AG10803 (cell line): ENCODE measurements around the gene RNASET2.

Experiments used
- DNase-seq: peaks from one replicate; pipeline ENCODE4 v3.0.0; 2010; ENCODE audit warnings: low read depth
- H3K4me3 ChIP-seq: 2 replicates; pipeline ENCODE4 v1.5.1; 2011; ENCODE audit warnings: mild to moderate bottlenecking, low read length, control low read depth
- TF ChIP-seq, protein P1 (sequence below): conservative IDR thresholded peaks from 2 replicates; pipeline ENCODE4 v1.5.1; 2011; ENCODE audit warnings: mild to moderate bottlenecking, low read length, control low read depth, inconsistent platforms

Gene RNASET2

GRCh38 chr6:166944666-166945256, 11.6 kb downstream of the RNASET2 start:
- DNase-seq, result no peak
- TF ChIP-seq, protein P1, sequence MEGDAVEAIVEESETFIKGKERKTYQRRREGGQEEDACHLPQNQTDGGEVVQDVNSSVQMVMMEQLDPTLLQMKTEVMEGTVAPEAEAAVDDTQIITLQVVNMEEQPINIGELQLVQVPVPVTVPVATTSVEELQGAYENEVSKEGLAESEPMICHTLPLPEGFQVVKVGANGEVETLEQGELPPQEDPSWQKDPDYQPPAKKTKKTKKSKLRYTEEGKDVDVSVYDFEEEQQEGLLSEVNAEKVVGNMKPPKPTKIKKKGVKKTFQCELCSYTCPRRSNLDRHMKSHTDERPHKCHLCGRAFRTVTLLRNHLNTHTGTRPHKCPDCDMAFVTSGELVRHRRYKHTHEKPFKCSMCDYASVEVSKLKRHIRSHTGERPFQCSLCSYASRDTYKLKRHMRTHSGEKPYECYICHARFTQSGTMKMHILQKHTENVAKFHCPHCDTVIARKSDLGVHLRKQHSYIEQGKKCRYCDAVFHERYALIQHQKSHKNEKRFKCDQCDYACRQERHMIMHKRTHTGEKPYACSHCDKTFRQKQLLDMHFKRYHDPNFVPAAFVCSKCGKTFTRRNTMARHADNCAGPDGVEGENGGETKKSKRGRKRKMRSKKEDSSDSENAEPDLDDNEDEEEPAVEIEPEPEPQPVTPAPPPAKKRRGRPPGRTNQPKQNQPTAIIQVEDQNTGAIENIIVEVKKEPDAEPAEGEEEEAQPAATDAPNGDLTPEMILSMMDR, result no peak
- H3K4me3 ChIP-seq, result no peak overlapping the region

DNA sequence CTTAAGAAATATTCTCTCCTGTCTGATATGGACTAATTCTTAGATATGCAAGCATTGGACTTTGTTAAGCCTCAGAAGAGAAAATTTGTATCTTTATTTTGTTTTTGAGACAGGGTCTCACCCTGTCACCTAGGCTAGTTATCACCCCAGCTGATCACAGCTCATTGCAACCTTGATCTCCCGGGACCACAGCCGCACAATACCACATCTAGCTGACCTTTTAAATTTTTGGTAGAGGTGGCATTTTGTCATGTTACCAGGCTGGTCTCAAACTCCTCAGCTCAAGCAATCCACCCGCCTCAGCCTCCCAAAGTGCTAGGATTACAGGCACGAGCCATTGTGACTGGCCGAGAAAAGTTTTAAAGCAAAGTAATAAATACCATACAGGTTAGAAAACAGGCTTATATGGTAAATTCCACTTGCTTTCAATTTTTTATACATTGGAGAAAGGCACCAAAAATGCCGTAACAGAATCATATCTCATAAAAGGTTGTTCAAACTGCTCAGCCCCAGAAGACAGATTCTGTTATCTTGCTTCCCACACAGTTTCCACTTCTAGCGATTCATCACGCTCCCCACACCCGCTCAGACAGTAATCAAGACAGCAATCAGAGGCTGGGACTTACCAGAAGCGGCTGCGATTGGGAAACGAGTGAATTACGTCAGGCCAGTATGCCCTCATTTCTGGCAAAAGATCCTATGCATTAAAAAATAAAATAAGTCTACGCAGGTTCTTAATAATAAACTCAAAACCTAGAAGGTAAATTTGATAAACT, 13.8 kb downstream of the RNASET2 start:
- TF ChIP-seq, protein P1, result no peak
- no peak for DNase-seq
- no peak overlapping the region for H3K4me3 ChIP-seq

GRCh38 chr6:166940643-166941068, 15.7 kb downstream of the RNASET2 start:
- DNase-seq, result no peak
- H3K4me3 ChIP-seq, result no peak overlapping the region
- TF ChIP-seq, protein P1, result no peak

GRCh38 chr6:166939894-166940293, 16.5 kb downstream of the RNASET2 start:
- H3K4me3 ChIP-seq, result no peak overlapping the region
- no peak for DNase-seq
- TF ChIP-seq, protein P1, result no peak

GRCh38 chr6:166939345-166939744, 17.0 kb downstream of the RNASET2 start:
- TF ChIP-seq, protein P1, result no peak
- H3K4me3 ChIP-seq, result no peak overlapping the region
- no peak for DNase-seq

- no peak for DNase-seq
- no peak overlapping the region for H3K4me3 ChIP-seq
- TF ChIP-seq, protein P1, result no peak
Measured at GRCh38 chr6:166938704-166939103, 17.6 kb downstream of the RNASET2 start.

- DNase-seq, result no peak
- H3K4me3 ChIP-seq, result no peak overlapping the region
- TF ChIP-seq, protein P1, result no peak
Measured at GRCh38 chr6:166938150-166938549, 18.2 kb downstream of the RNASET2 start.
